HG03457 (cell line): ENCODE measurements around the gene CALD1.

Experiments used
- ATAC-seq: cut with Tn5 transposase; IDR thresholded peaks from one replicate; pipeline ENCODE4 v1.9.1; 2021; ENCODE audit warnings: moderate number of reproducible peaks; ENCODE audit not compliant: unreplicated experiment

Gene CALD1

GRCh38 chr7:134916171-134916883 is 136.9 kb downstream of the CALD1 start:
- ATAC-seq, result no peak

GRCh38 chr7:134919240-134919641 is 139.8 kb downstream of the CALD1 start:
- ATAC-seq, result peak; percentile 78

DNA sequence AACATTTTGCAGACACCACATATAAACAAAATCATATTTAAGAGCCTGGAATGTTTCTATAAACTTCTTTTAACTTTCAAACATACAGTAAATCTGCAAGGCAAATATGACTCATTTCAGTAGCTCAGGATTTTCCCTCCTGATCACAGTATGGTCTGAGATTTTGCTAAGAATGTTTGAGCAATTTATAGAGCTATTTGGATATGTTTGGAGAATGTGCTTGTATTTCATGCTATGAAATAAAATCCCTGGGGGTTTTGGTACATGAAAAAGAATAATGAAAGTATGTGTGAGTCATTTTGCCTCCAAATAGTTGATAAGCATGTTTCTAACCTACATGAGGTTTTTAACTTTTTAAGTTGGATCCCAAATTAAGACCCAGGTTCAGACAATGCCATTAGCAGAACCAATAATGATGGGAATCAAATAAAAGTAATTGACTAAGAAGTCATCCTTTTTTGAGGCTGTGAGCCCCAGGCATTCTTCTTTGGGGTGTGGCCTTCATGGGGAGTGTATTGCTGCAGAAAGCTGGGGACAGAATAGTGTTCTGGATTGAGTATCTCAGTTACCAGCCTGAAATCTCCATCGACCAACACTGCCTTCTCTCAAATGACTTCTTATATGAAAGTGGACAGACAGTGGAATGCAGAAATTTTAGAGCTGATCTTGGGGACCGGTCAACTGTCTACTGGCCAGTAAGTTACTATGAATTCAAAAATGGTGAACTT is 140.8 kb downstream of the CALD1 start:
- no peak for ATAC-seq

DNA sequence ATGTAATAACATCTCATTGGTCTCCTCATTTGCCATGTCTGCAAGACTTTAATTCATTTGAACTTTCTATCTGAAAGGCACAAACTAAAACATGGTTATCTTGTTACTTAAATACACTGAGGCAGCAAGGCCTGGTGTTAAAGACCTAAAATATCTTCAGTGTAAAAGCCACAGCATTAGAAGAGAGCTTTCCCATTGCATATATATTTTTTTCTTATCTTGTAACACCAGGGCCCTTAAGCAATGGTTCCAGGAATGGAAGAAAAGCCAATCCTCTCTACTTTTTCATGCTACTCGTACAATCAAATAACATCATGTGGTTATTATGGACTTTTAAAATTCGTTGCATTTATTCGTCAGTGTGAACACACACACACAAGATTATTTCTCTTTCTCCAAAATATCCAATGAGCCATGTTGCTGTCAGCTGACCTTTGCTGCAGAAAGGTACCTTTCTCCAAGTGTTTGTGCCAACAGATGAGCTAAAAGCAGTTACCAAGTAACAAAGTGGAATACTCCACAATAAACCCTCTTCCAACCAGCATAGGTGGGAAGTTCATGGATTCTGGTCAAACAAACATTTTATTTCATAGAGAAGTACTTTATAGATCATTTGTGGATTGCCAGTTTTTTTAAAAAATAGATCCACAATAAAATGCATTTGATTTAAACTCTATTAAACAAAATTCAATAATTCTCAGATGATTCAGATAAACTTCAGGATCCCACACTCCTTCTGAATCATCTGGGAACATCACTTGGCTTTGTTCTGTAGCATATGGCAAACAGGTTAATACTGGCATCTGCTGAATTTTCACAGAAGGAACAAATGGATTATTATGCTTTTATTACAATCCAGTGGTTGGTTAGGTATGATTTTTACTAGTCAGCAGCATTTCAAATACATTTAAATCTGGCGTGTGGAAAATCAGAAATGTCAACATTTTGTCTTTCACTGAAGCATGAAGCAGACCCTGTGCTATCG is 143.6 kb downstream of the CALD1 start:
- ATAC-seq, result no peak

DNA sequence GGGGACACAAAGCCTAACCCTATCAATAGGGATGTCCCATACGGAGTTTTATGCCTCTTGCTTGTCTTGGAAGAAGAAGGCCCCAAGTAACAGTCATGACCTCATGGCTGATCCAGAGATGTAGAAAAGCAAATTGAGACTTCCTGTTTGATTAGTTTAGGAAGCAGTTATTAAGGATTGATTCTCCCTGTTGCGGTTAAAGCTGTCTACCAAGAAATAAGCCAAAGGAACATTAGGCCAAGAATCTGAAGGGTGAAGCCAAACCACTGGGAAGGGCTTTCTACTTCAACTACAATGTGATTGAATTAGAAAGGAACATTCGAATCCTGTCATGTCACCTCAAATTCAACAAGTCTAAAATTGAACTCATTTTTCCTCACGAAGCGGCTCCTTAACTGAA is 146.3 kb downstream of the CALD1 start:
- no peak for ATAC-seq

GRCh38 chr7:134926396-134926795 is 147.0 kb downstream of the CALD1 start:
- no peak for ATAC-seq

GRCh38 chr7:134927076-134927475 is 147.6 kb downstream of the CALD1 start:
- no peak for ATAC-seq

GRCh38 chr7:134927723-134928122 is 148.3 kb downstream of the CALD1 start:
- ATAC-seq, result no peak

DNA sequence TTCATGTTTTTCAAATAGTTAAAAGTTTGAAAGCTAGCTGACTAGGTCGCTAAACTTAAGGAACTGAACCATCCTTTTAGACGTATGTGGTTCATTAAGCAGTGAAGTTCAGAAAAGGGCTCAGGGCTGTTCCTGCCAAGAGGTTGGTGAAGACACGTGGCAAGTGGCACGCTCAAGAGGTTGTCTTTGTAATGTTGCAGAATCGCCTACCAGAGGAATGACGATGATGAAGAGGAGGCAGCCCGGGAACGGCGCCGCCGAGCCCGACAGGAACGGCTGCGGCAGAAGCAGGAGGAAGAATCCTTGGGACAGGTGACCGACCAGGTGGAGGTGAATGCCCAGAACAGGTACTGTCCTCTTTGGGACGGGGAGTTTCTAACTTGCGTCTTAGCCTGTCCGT is 149.1 kb downstream of the CALD1 start:
- no peak for ATAC-seq

DNA sequence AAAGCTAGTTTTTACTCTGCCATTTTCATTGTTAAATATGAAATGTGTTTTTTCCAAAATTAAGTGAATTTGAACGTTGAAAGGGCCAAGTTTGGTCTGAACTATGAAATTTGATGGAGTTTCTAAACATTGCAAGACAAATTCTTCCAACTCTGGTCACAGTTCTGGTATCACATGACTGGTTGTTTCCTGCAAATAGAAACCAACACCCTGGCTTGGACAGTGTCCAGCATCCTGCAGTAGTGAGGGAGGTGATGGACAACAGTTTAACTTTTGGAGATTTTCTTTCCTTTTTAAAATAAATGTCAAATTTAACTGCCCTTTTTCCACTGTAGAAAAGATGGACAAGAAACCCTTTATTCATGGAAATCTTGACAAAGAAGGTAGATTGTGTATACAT is 152.1 kb downstream of the CALD1 start:
- ATAC-seq, result no peak

DNA sequence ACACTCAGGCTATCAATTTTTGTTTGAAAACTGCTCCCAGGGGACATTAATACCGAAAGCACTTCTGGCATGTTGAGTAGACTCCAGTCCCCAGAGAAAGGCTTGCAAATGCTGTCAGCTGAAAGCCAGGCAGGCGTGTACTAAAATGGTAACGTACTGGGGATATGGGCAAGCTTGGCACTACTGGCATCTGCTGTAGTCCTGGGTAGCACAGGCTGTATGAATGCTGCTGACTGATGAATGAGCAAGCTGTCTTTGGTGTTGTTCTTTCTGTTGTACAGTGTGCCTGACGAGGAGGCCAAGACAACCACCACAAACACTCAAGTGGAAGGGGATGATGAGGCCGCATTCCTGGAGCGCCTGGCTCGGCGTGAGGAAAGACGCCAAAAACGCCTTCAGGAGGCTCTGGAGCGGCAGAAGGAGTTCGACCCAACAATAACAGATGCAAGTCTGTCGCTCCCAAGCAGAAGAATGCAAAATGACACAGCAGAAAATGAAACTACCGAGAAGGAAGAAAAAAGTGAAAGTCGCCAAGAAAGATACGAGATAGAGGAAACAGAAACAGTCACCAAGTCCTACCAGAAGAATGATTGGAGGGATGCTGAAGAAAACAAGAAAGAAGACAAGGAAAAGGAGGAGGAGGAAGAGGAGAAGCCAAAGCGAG is 153.4 kb downstream of the CALD1 start:
- no peak for ATAC-seq

DNA sequence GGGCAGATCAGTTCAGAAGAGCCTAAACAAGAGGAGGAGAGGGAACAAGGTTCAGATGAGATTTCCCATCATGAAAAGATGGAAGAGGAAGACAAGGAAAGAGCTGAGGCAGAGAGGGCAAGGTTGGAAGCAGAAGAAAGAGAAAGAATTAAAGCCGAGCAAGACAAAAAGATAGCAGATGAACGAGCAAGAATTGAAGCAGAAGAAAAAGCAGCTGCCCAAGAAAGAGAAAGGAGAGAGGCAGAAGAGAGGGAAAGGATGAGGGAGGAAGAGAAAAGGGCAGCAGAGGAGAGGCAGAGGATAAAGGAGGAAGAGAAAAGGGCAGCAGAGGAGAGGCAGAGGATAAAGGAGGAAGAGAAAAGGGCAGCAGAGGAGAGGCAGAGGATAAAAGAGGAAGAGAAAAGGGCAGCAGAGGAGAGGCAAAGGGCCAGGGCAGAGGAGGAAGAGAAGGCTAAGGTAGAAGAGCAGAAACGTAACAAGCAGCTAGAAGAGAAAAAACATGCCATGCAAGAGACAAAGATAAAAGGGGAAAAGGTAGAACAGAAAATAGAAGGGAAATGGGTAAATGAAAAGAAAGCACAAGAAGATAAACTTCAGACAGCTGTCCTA is 154.1 kb downstream of the CALD1 start:
- ATAC-seq, result no peak

GRCh38 chr7:134935701-134936100 is 156.3 kb downstream of the CALD1 start:
- ATAC-seq, result no peak

GRCh38 chr7:134936893-134937510 is 157.6 kb downstream of the CALD1 start:
- ATAC-seq, result no peak

GRCh38 chr7:134938141-134938540 is 158.7 kb downstream of the CALD1 start:
- ATAC-seq, result no peak

DNA sequence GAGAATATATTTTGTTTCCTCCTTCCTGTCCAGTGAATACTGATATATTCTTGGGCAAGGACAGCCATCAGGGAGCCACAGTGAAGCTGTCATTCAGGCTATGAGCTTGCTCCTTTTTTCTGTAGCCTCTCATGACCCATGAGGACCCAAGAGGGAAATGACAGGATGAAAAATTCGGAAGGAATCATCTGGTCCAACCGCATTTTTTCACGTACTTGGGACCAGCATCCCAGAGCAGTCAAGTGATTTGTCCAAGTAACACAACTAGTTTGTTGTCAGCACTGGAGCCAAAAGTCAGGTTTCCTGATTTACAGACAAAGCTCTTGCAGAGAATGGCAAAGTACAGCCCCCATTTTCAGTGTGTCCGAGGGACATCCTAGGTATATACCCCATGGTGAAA is 159.7 kb downstream of the CALD1 start:
- ATAC-seq, result no peak

GRCh38 chr7:134940729-134941128 is 161.3 kb downstream of the CALD1 start:
- no peak for ATAC-seq

DNA sequence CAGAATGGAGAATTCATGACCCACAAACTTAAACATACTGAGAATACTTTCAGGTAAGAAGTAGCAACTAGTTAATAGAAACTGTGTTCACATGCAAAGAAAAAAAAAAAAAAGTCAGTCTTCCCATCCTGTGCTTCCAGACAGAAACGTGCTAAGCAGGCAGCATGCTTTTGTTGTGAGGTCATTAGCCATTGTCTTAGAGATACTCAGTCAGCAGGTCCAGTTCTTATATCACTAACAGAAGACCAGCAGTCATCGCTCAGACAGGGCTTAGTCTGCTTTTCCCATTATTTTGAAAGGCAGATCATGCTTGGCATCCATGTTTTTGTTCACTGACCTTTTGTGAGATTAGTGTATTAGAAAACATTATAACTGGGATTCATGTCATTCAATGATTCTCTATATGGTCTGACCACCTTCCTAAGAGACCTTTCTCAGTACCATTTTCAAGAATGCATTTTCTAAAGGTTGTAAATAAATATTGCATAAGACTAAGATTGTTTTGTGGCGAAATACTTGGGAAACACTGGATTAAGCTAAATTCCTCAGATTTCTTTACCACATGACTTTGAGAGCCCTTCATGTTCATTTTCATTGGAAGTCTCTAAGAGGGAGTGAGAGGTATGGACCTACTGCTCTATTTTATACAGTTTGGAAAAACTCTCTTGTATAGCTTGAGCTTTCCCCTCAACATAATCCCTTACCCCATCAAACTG is 161.9 kb downstream of the CALD1 start:
- no peak for ATAC-seq

DNA sequence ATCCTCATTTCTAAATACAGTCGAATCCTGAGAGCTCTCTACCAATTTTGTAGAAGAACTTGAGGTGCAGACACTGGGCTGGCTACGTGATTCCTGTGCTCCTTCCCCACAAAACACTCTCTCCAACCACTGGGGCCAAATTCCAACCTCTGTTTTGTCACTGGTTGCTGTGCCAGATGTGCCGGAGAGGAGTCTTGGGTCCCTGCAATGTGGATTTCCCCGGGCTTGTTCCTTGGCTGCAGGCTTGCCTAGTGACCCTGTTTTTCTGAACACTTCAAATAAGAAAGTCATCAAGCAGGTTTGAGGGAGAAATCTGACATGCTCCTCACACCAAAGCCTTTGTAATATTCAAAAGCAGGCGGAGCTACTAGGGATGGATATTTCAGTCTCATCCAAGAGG is 162.5 kb downstream of the CALD1 start:
- no peak for ATAC-seq
